HG03558 (cell line): ENCODE measurements around the gene COLEC11.
"Not testable (repeated sequence)": the region's sequence is repeated elsewhere in the genome, so short reads cannot be mapped to it uniquely, and the experiment has no call there.

ENCODE experiments used
- ATAC-seq: cut with Tn5 transposase; IDR thresholded peaks from one replicate; pipeline ENCODE4 v1.9.1; 2021; ENCODE audit warnings: moderate number of reproducible peaks; ENCODE audit not compliant: unreplicated experiment; ENCODE audit errors: extremely low read depth

Gene COLEC11

DNA sequence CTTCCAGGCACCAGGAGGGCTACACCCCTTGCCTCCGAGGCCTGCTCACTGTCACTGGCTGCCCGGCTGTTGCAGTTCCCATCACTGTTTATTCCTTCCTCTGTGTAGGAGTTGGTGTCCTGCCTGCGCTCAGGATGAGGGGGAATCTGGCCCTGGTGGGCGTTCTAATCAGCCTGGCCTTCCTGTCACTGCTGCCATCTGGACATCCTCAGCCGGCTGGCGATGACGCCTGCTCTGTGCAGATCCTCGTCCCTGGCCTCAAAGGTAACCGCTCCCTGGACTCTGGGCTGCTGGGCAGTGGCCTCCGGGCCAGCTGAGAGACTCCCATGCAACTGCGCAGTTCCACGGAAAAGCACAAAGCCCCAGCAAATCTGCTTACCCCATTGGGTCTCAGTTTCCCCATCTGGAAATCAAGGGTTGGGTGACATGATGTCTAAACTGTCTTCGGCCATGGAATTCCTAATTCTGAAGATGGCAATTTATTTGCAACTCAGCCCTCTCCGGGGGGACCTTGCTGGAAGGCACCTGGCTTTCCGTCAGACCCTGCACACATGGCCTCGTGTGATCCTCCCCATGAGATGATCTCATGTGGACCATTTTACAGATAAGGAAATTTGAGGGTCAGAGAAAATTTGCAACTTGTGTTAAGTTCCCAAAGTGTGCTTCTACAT lies 9.4 kb downstream of the COLEC11 start:
- ATAC-seq = no peak

DNA sequence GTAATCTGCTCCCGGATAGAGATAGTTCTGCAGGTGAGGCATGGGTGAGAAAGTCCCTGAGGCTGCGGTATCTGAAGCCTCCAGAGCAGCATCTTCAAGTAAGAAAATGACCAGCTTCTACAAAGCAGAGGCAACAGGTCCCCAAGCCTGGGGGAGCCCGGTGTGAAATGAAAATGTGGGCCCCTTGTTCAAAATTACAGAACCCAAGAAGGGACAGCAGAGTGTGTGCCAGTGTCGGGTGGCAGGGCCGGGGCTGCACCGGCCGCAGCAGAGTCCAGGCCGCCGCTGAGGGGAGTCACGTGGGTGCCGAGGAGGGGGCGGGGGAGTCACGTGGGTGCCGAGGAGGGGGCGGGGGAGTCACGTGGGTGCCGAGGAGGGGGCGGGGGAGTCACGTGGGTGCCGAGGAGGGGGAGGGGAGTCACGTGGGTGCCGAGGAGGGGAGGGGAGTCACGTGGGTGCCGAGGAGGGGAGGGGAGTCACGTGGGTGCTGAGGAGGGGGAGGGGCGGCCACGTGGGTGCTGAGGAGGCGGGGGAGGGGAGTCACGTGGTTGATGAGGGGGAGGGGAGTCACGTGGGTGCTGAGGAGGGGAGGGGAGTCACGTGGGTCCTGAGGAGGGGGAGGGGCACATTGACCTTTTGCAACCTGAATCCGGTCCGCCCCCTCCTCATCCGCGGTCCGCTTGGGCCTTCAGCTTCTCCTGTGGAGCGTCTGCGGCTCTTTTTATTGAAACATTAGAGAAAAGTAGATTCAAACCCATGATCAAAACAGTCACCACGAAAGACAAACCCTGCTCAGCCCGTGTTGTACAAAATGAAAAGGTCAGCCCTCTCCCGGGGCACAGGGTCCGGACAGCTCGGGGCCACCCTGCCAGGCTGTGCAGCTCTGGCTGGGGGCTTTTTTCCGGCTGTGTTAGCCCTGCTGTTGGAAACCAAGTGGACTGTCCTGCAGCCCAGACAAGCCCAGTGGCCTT lies 10.4 kb downstream of the COLEC11 start:
- no peak for ATAC-seq

DNA sequence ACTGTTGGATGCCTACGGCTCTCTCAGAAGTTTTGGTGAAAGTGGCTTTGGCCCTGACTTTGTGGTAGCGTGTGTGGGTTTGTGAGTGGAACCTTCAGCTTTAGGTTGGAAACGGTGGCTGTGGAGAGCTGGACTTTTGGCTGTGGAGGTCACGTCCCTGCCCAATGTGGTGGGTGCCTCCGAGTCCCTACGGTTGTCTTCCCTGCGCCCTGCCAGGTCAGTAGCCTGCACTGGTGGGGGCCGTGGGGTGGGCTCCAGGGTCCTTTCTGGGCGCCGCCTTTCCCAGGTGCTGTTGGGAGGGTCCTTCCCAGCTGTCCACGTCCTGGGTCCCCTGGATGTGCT lies 11.1 kb downstream of the COLEC11 start:
- no peak for ATAC-seq

DNA sequence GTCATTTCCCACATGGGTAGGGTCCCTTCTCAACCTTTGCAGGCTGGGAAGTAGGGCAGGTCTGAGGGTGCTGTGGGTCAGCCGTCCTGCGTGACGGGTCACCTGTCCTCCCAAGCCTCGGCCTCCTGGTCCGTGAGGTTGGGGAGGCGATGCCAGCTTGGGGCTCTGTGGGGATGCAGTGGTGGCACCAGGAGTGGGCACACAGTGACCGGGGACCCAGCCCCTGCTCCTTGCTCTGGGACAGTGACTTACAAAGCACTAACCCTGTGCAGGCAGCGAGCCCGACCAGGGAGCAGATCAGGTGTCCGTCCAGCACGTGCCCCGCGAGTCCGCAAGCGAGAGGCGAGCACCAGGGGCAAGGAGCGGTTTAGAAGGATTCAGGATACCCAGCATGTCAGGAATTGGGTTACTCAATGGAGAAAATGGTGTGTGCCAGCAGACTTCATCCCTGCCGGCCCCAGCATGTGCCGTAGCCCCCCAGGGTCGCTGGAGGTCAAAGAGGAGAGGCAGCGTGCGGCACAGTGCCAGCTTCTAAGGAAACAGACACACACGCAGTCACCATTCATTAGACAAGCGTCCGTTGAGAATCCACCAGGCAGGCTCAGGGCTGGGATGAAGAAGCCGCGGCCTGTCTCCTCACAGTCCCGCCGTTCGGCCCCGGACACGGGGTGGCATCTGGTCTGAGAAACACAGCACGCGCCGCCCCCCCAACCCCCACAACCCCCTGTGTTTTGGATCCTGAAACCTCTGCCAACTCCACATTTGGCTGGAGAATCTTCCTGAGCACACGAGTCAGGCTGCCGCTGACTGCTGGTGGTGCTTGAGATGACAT lies 11.7 kb downstream of the COLEC11 start:
- ATAC-seq = no peak

DNA sequence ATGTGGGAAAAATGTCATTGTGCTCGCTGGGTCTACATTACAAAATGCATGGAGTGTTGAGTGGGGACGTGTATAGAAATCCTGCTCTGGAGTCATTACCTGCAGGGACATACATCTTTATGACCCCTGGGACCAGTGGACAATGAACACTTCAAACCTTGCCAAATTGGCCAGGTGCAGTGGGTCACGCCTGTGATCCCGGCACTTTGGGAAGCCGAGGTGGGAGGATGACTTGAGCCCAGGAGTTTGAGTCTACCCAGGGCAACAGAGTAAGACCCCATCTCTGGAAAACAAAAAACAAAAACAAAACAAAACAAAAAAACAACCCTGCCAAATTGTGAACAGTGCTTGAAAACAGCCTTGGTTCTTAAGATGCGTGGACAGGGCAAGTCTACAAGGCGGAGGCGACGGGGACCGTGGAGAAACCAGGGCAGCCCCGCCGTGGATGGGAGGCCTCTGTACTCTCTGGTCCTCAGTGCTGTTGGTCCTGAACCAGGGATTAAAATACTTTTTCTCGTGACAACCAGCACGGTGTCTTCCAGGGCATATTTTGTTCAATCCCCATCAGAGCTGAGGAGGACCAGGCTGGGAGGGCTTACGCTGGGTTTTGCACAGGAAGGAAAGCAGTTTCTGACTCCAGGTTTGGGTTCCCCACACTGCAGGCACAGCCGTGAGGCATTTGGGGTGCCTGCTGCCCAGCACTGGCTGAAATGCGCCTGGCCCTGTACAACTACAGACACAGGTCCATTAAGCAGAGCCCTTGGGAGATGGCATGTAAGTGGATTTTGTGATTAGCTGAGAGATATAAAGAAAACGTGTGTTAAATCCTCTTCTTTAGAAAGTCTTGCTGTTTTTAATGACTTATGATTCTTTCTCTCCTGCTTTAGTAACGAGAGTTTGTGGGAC lies 13.7 kb downstream of the COLEC11 start:
- no peak for ATAC-seq

DNA sequence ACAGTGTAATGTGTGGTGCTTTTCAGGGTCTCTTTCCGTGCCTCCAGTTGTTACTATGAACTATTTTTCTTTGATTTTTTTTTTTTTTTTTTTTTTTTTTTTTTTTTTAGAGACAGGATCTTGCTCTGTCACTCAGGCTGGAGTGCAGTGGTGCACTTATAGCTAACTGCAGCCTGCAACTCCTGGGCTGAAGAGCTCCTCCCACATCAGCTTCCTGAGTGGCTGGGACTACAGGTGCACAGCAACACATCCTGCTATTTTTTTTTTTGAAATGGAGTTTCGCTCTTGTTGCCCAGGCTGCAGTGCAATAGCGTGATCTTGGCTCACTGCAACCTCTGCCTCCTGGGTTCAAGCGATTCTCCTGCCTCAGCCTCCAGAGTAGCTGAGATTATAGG lies 14.4 kb downstream of the COLEC11 start:
- ATAC-seq = not testable (repeated sequence)

DNA sequence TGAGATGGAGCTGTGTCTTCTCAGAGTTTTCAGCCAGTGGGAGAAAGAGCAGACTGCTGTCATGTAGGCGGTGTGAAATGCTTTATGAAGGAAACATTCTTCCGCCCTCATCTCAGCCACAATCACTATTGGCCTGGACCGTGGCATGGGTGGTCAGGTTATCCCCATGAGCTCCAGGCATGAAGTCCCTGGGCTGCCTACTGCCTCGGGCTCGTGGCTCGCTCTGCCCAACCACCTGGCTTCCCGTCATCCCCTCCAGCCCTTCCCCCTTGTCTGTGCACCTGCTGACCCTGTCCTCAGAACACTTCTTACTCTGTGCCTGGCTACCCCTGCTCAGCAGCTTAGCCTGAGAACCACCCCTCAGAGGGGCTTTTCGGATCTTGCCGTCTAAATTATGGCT lies 15.5 kb downstream of the COLEC11 start:
- no peak for ATAC-seq

DNA sequence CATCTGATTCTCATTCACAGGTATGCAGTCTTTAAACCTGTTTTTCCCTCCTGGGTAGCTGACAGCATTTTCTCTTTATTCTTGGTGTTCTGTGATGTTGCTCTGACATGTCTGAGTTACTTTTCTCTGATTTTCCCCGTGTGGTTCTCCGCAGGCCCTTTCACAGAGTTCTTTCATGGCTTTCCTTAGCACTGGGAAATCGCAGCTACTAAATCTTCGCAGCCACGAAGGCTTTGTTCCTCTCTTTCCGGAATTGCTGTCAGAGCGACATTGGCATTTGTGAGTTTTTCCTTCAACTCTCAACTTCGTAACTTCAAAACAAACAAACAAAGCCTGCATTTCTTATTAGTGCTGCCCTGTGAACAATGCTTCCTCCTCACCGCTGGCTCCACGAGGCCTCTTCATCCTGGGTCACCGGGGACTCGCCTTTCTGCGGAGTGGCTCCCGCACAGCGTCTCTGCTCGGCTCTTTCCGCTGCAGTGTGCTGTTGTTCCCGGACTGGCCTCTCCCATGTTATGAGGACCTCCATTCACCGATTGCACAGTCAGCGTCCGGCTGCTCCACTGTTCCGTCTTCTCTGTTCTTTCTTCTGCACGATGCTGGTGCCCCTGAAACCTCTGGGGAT lies 16.1 kb downstream of the COLEC11 start:
- no peak for ATAC-seq

DNA sequence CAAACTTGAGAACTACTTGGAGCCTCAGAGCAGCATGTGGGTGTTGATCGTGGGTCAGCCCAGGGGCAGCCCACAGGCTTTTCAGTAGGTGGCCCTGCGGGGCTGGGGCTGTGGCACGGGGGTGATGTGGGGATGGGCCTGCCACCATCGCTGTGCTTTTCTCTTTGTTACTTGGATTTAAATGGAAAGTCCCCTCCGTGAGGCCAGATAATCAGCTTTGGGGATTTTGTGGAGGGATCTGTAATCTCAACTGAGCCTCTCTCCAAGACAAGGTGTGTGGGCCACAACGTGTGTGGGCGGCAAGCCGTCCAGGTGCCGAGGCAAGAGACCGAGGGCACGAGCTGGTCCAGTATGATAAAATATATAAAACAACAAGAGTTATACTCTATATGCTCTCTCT lies 16.7 kb downstream of the COLEC11 start:
- no peak for ATAC-seq

DNA sequence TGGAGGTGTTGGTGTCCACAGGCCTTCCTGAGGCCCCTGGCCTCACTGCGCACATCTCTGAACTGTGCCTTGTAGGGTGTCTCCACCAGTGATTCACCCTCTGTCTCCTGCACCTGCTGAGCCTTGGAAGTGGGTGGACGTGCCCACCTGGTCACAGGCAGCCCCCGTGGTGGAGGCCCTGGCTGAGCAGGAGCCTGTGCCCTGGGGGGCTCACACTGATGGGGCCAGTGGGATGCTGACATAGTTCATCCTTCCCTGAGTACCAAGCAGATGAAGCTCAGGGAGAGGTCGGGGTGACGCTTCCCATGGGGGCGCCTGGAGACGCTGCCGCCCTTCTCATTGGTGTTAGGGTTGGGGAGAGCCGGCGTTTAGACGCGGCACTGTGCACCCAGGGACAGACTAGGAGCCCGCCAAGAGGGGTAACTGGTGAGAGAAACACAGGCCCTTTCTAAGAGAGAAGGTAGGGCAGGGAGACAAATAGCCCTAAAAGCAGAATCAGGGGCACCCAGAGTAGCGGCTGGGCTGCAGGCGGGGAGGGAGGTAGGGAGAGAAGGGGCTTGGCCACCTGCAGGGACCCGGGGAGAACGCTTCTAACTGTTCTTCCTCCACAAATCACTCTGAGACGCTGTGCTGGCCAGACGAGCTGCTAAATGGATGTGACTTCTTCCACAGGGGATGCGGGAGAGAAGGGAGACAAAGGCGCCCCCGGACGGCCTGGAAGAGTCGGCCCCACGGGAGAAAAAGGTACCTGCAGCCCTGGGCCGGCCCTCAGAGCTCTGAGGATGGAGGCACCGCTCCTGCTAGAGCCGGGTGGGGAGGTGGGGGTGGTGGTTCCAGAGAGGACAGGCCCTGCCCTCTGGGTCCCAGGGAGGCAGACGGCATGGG lies 18.0 kb downstream of the COLEC11 start:
- no peak for ATAC-seq

DNA sequence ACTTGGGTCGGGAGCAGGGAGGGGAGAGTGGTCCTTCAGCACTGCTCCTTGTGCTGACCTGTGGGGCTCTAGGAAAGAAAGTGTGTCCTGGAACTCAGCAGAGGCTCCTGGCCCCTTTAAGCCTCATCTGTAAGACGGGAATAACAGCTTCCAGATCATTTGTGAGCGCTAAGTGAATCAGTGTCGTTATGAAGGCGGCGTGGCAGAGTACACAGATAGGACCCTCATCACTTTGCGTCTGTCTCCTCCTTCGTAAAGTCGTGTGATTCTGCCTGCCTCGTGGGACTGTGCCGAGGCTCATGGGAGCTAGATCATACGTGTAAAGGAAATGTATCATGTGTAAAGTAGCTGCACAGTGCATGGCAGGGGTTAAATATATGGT lies 18.6 kb downstream of the COLEC11 start:
- no peak for ATAC-seq

DNA sequence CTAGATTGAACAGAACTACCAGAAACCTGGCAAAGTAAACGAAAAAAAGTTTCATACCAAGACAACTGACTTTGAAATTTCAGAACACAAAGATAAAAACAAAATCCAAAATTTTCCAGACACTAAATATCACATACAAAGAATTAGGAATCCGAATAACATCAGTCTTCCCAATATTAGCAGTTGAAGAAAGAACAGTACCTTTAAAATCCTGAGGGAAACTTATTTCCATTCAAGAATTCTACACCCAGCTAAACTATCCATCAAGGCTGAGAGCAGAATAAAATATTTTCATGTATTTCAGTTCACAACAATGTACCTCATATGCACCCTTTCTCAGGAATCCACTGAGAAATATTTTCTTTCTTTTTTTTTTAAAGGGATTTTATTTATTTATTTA lies 19.8 kb downstream of the COLEC11 start:
- ATAC-seq = not testable (repeated sequence)

DNA sequence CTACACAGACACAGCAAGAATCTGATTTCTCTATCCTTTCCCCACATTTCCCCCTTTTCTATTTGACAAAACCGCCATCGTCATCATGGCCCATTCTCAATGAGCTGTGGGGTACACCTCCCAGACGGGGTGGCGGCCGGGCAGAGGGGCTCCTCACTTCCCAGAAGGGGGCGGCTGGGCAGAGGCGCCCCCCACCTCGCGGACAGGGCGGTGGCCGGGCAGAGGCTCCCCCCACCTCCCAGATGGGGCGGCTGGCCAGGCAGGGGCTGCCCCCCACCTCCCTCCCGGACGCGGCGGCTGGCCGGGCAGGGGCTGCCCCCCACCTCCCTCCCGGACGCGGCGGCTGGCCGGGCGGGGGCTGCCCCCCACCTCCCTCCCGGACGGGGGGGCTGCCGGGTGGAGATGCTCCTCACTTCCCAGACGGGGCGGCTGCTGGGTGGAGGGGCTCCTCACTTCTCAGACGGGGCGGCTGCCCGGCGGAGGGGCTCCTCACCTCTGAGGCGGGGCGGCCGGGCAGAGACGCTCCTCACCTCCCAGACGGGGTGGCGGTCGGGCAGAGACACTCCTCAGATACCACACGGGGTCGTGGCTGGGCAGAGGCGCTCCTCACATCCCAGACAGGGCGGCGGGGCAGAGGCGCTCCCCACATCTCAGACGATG lies 20.8 kb downstream of the COLEC11 start:
- not testable (repeated sequence) for ATAC-seq

DNA sequence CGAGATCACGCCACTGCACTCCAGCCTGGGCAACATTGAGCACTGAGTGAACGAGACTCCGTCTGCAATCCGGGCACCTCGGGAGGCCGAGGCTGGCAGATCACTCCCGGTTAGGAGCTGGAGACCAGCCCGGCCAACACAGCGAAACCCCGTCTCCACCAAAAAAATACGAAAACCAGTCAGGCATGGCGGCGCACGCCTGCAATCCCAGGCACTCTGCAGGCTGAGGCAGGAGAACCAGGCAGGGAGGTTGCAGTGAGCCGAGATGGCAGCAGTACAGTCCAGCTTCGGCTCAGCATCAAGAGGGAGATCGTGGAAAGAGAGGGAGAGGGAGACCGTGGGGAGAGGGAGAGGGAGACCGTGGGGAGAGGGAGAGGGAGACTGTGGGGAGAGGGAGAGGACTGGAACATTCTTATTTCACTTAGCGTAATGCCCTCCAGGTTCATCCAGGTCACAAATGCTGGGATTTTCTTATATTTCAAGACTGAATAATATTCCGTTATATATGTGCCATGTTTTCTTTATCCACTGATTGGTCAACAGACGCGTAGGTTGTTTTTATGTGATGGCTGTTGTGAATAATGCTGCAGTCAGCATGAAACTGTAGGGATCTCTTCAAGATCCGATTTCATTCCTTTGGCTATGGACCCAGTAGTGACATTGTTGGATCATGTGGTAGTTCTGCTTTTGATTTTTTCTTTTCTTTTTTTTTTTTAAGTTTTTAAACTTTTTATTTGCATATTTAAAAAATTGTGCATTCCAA lies 21.7 kb downstream of the COLEC11 start:
- ATAC-seq = not testable (repeated sequence)

DNA sequence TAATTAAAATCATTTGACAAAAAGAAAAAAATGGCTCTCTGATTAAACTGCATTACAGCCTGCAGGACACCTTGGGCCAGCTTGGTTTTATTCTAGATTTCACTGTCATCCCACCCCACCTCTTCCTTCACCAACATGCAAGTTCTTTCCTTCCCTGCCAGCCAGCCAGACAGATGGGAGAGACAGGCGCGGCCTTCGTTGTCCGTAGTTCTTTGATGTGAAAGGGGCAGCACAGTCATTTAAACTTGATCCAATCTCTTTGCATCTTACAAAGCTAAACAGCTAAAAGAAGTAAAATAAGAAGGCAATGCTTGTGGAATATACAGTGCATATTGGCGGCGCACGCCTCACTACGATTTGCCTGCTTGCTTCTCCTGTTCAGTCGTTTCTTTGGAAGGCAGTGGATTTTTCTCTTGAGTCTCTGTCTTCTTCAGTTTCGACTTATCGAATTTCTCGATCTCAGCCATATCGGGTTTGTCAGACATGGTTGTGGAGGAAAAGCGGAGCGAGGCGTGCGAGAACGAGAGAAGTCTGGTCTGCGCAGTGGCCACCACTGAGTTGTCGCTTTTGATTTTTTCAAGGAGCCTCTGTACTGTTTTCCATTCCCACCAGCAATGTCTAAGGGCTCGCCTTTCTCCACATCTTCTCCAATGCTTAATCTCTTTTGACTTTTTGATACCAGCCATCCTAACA lies 22.4 kb downstream of the COLEC11 start:
- ATAC-seq = no peak

DNA sequence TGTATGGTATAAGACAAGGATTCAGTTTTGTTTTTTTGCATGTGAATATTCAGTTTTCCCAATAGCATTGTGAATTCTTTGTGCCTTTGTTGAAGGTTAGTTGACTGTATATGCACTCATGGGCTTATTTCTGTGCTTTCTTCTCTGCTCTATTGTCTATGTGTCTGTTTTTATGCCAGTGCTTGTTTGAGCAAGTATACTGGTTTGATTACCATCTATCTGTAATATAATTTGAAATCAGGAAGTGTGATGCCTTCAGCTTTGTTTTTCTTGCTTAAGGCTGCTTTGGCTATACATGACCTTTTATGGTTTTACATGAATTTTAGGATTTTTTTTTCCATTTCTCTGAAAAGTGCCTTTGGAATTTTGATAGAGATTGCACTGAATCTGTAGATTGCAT lies 23.5 kb downstream of the COLEC11 start:
- no peak for ATAC-seq

DNA sequence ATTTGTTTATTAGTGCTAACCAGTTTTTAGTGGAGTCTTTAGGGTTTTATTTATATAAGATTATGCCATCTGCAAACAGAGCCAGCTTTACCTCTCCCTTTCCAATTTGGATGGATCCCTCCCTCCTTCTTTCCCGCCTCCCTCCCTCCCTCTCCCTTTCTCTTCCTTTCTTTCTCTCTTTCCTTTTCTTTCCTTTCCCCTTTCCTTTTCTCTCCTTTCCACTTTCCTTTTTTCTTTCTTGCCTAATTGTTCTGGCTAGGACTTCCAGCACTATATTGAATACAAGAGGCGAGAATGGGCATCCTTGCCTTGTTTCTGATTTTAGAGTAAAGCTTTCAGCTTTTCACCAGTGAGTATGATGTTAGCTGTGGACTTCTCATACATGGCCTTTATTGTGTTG lies 24.1 kb downstream of the COLEC11 start:
- no peak for ATAC-seq
